ENCODE results near the gene ZNF462.

The ZNF462 gene

DNA sequence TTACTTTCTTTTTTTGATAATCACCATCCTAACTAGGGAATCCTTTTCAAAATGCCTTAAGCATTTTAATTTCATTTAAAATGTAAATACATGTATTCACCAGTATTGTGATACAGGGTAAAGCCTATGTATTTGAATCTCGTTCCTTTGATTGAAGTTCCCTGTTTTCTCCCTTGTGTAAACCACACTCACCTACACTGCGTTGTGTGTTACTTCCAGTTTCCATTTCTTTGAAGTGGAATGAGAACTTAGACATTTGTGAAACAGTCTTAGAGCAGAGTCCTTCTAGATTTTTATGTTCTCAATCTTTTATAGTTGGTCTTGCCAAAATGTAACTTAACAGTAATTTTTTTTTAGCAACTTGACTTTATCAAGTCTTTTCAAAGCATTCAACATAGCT is 101.4 kb downstream of the ZNF462 start:
- Histone ChIP-seq H3K36me3 (ENCODE audit: insufficient read depth, insufficient read length, low read length) (peaks cover 15% of the 10 kb centered on the region), H3K9ac (ENCODE audit: insufficient read length, low read depth) (no peak overlapping the region), H3K4me1 (ENCODE audit: insufficient read depth, insufficient read length) (no peaks in the 10 kb centered on the region), H3K9me3 (ENCODE audit: insufficient read depth, low read length) (no peaks in the 10 kb centered on the region), H3K27me3 (ENCODE audit: insufficient read depth, insufficient read length) (no peaks in the 10 kb centered on the region), H3K4me3 (ENCODE audit: insufficient read length, low read depth) (no peak overlapping the region)
- no peak for DNase-seq (ENCODE audit: low read depth, low spot score)
- TF ChIP-seq SUZ12 (IDR thresholded peaks at IDR 0.05; ENCODE audit: extremely low read depth, insufficient read depth, insufficient read length) = no peak
- TF ChIP-seq YY1 (IDR thresholded peaks at IDR 0.05; ENCODE audit: insufficient read depth, insufficient read length) = no peak
- no peak for TF ChIP-seq ZNF274 (IDR thresholded peaks at IDR 0.05; ENCODE audit: low read depth, low read length)

DNA sequence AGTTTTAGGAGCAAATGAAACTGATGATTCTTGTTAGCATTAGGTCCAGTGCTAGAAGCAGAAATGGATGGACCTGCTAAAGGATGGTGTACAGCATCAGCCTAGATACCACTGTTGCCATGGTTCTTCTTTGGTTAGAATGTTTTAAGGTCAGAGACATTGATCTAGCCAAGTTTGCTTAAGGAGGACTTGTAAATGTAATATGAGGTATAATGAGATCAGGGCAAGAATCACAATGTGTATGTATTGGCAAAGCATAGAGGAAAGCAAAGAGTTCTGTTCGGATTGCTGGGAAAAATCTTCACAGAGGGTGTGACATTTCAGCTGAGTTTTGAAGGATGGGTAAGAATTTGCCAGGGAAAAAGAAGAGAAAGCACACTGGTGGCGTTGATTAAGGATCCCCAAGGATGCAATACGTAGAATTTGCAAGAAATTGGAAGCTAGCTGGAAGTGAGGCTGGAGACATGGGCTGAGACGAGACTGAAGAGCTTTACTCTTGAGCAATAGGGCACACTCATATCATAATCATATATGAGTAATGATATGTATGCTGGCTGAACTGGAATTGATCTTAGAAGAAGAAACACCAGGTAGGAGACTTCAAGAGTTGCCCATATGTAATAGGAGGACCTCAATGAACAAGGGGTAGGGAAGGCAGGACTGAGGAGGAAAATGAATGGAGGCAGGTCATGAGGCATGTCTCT is 102.0 kb downstream of the ZNF462 start:
- Histone ChIP-seq H3K4me3 (ENCODE audit: insufficient read length, low read depth) (no peak overlapping the region), H3K9ac (ENCODE audit: insufficient read length, low read depth) (no peak overlapping the region), H3K4me1 (ENCODE audit: insufficient read depth, insufficient read length) (no peaks in the 10 kb centered on the region), H3K36me3 (ENCODE audit: insufficient read depth, insufficient read length, low read length) (peaks cover 10% of the 10 kb centered on the region), H3K27me3 (ENCODE audit: insufficient read depth, insufficient read length) (no peaks in the 10 kb centered on the region), H3K9me3 (ENCODE audit: insufficient read depth, low read length) (no peaks in the 10 kb centered on the region)
- no peak for TF ChIP-seq SUZ12 (IDR thresholded peaks at IDR 0.05; ENCODE audit: extremely low read depth, insufficient read depth, insufficient read length)
- TF ChIP-seq ZNF274 (IDR thresholded peaks at IDR 0.05; ENCODE audit: low read depth, low read length) = no peak
- TF ChIP-seq YY1 (IDR thresholded peaks at IDR 0.05; ENCODE audit: insufficient read depth, insufficient read length) = no peak
- DNase-seq (ENCODE audit: low read depth, low spot score) = no peak

DNA sequence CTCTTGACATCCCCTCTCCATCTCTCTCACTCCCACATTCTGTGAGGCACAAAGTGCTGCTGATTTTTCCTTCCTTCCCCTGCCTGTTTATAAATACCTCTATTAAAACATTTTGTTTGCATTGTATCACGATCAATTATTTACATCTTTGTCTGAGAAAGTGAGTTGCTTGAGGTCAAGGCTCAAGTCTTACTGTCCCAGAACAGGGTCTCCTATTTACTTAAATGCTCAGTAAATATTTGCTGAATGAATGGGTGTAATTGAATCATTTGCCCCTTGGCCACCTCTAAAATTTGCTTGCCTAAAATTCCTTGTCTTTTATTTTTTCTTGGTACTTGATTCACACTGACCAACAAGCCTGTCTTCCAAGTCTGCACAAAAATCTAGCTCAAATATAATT is 103.5 kb downstream of the ZNF462 start:
- TF ChIP-seq YY1 (IDR thresholded peaks at IDR 0.05; ENCODE audit: insufficient read depth, insufficient read length) = no peak
- TF ChIP-seq ZNF274 (IDR thresholded peaks at IDR 0.05; ENCODE audit: low read depth, low read length) = no peak
- TF ChIP-seq SUZ12 (IDR thresholded peaks at IDR 0.05; ENCODE audit: extremely low read depth, insufficient read depth, insufficient read length) = no peak
- Histone ChIP-seq H3K9me3 (ENCODE audit: insufficient read depth, low read length) (no peaks in the 10 kb centered on the region), H3K4me3 (ENCODE audit: insufficient read length, low read depth) (no peak overlapping the region), H3K36me3 (ENCODE audit: insufficient read depth, insufficient read length, low read length) (peaks cover 10% of the 10 kb centered on the region), H3K9ac (ENCODE audit: insufficient read length, low read depth) (no peak overlapping the region), H3K27me3 (ENCODE audit: insufficient read depth, insufficient read length) (no peaks in the 10 kb centered on the region), H3K4me1 (ENCODE audit: insufficient read depth, insufficient read length) (no peaks in the 10 kb centered on the region)
- DNase-seq (ENCODE audit: low read depth, low spot score) = no peak

DNA sequence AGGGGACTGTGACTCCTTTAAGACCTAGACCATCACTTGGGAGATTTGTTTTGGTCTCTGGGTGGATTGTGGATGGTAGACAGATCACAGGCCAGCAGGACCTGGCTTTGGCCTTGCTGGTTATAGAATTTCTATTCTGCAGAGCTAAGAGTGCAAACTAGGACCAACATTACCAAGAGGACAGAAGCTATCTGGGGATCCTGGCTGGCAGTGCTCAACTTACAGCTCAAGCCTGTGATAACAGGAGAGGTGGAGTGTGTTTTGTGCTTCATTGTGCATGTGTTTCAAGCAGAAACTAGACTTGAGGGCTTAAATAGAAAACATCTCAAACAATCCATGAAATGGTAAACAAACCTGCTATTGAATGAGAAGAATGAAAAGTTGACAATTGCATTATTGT is 106.7 kb downstream of the ZNF462 start:
- Histone ChIP-seq H3K9me3 (ENCODE audit: insufficient read depth, low read length) (no peaks in the 10 kb centered on the region), H3K36me3 (ENCODE audit: insufficient read depth, insufficient read length, low read length) (peaks cover 40% of the 10 kb centered on the region), H3K4me3 (ENCODE audit: insufficient read length, low read depth) (no peak overlapping the region), H3K4me1 (ENCODE audit: insufficient read depth, insufficient read length) (no peaks in the 10 kb centered on the region), H3K9ac (ENCODE audit: insufficient read length, low read depth) (no peak overlapping the region), H3K27me3 (ENCODE audit: insufficient read depth, insufficient read length) (no peaks in the 10 kb centered on the region)
- TF ChIP-seq YY1 (IDR thresholded peaks at IDR 0.05; ENCODE audit: insufficient read depth, insufficient read length) (no peak), ZNF274 (IDR thresholded peaks at IDR 0.05; ENCODE audit: low read depth, low read length) (no peak), SUZ12 (IDR thresholded peaks at IDR 0.05; ENCODE audit: extremely low read depth, insufficient read depth, insufficient read length) (no peak)
- no peak for DNase-seq (ENCODE audit: low read depth, low spot score)

DNA sequence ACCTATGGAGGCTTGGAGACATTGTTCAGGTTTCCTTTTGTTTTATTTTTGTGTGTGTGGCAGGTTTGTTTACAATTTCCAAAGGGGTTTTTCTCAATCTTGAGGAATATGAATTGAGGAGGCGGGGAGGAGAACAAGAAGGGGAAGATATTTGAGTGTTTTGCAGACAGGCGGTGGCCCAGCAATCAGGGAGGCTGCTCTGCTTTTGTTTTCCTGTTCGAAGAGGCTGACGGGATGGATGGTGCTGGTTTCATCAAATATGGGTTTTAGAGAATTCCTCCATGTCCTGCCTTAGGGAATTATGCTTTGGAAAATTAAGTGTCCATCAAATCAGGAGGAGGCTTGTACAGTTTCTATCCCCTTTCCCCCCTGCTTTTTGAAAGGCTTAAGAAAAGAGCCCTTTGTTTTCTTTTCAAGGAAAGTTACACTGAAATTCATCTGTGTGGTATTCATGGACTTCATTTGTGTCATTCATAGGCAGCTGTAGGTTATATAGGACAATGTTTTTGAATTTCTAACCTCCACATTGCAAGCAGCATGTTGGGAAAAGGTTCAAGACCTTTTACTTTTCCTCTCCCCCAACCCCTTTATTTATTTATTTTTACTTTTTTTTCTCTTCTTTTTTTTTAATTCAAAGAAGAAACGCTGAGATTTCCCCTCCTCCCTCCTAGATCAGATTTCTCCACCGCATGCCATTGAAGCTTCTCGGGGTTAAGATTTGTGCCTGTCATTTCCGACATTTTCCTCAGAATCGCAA is 107.4 kb downstream of the ZNF462 start:
- peaks cover 43% of the 10 kb centered on the region for H3K36me3 ChIP-seq (ENCODE audit: insufficient read depth, insufficient read length, low read length)
- no peak overlapping the region for H3K4me3 ChIP-seq (ENCODE audit: insufficient read length, low read depth)
- H3K4me1 ChIP-seq (ENCODE audit: insufficient read depth, insufficient read length) = no peaks in the 10 kb centered on the region
- H3K27me3 ChIP-seq (ENCODE audit: insufficient read depth, insufficient read length) = no peaks in the 10 kb centered on the region
- TF ChIP-seq YY1 (IDR thresholded peaks at IDR 0.05; ENCODE audit: insufficient read depth, insufficient read length) = no peak
- no peak for TF ChIP-seq ZNF274 (IDR thresholded peaks at IDR 0.05; ENCODE audit: low read depth, low read length)
- H3K9ac ChIP-seq (ENCODE audit: insufficient read length, low read depth) = no peak overlapping the region
- H3K9me3 ChIP-seq (ENCODE audit: insufficient read depth, low read length) = no peaks in the 10 kb centered on the region
- DNase-seq (ENCODE audit: low read depth, low spot score) = no peak

DNA sequence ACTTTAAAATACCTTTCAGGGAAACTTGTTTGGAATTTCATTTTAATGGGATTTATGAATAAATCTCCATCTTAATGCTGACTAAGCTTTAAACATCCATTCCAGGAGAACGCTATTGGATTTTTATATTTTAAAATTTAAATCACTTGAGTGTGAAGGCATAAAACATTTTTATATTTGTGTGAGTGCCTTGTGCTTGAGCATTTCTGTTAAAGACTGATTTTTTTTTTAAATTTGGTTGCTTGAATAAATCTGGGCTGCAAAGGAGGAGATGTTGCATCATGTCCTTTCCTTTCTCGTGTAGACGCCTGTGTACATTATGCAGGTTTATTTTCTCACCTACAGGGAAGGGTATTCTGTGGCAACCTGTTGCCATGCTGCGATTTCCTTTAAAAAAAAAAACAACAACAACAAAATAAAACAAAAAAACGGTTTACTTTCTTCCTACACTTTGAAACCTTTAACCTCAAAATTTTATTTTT is 108.1 kb downstream of the ZNF462 start:
- Histone ChIP-seq H3K9ac (ENCODE audit: insufficient read length, low read depth) (no peak overlapping the region), H3K9me3 (ENCODE audit: insufficient read depth, low read length) (no peaks in the 10 kb centered on the region), H3K4me3 (ENCODE audit: insufficient read length, low read depth) (no peak overlapping the region), H3K36me3 (ENCODE audit: insufficient read depth, insufficient read length, low read length) (peaks cover 48% of the 10 kb centered on the region), H3K4me1 (ENCODE audit: insufficient read depth, insufficient read length) (no peaks in the 10 kb centered on the region), H3K27me3 (ENCODE audit: insufficient read depth, insufficient read length) (no peaks in the 10 kb centered on the region)
- no peak for TF ChIP-seq SUZ12 (IDR thresholded peaks at IDR 0.05; ENCODE audit: extremely low read depth, insufficient read depth, insufficient read length)
- no peak for TF ChIP-seq YY1 (IDR thresholded peaks at IDR 0.05; ENCODE audit: insufficient read depth, insufficient read length)
- TF ChIP-seq ZNF274 (IDR thresholded peaks at IDR 0.05; ENCODE audit: low read depth, low read length) = no peak
- DNase-seq (ENCODE audit: low read depth, low spot score) = no peak

DNA sequence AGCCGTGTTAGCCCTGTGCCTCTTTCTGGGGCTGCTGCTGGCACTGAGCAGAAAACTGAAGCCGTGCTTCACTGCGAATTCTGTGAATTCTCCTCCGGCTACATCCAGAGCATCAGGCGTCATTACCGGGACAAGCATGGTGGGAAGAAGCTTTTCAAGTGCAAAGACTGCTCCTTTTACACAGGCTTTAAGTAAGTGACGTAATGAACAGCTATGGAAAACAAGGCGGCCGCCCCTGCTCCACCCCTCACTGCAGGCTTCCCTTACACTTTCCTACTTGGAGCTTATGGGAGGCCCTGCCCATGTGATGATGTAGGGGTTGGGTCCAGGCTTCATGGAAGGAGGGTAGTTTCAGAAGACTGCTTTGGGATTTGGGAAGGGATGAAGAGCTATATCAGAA is 109.1 kb downstream of the ZNF462 start:
- TF ChIP-seq SUZ12 (IDR thresholded peaks at IDR 0.05; ENCODE audit: extremely low read depth, insufficient read depth, insufficient read length) = no peak
- TF ChIP-seq YY1 (IDR thresholded peaks at IDR 0.05; ENCODE audit: insufficient read depth, insufficient read length) = no peak
- no peak for TF ChIP-seq ZNF274 (IDR thresholded peaks at IDR 0.05; ENCODE audit: low read depth, low read length)
- no peak for DNase-seq (ENCODE audit: low read depth, low spot score)
- H3K9ac ChIP-seq (ENCODE audit: insufficient read length, low read depth) = no peak overlapping the region
- no peak overlapping the region for H3K4me3 ChIP-seq (ENCODE audit: insufficient read length, low read depth)
- H3K9me3 ChIP-seq (ENCODE audit: insufficient read depth, low read length) = no peaks in the 10 kb centered on the region
- H3K27me3 ChIP-seq (ENCODE audit: insufficient read depth, insufficient read length) = no peaks in the 10 kb centered on the region
- no peaks in the 10 kb centered on the region for H3K4me1 ChIP-seq (ENCODE audit: insufficient read depth, insufficient read length)
- H3K36me3 ChIP-seq (ENCODE audit: insufficient read depth, insufficient read length, low read length) = peaks cover 57% of the 10 kb centered on the region
